Hematopoietic multipotent progenitor cell treated with erythropoietin and hydrocortisone succinate and interleukin-3 and kit ligand, for 17 days (in vitro differentiated cells): Measurements from ENCODE around the gene MT1E.

ENCODE experiments used
- DNase-seq: peaks from one replicate; pipeline ENCODE4 v3.0.0-alpha.2; 2015; ENCODE audit warnings: low spot score

MT1E gene

DNA sequence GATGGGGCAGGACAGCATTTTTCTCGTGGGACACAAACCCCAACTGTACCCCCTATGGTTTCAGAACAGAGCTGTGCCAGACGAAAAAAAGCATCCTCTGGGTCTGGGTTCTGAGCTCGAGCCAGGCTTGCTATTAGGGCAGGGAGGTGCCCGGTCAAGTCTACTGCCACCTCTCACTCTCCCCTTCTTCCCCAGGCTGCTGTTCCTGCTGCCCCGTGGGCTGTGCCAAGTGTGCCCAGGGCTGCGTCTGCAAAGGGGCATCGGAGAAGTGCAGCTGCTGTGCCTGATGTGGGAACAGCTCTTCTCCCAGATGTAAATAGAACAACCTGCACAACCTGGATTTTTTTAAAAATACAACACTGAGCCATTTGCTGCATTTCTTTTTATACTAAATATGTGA, 1.1 kb downstream of the MT1E start:
- no peak for DNase-seq

DNA sequence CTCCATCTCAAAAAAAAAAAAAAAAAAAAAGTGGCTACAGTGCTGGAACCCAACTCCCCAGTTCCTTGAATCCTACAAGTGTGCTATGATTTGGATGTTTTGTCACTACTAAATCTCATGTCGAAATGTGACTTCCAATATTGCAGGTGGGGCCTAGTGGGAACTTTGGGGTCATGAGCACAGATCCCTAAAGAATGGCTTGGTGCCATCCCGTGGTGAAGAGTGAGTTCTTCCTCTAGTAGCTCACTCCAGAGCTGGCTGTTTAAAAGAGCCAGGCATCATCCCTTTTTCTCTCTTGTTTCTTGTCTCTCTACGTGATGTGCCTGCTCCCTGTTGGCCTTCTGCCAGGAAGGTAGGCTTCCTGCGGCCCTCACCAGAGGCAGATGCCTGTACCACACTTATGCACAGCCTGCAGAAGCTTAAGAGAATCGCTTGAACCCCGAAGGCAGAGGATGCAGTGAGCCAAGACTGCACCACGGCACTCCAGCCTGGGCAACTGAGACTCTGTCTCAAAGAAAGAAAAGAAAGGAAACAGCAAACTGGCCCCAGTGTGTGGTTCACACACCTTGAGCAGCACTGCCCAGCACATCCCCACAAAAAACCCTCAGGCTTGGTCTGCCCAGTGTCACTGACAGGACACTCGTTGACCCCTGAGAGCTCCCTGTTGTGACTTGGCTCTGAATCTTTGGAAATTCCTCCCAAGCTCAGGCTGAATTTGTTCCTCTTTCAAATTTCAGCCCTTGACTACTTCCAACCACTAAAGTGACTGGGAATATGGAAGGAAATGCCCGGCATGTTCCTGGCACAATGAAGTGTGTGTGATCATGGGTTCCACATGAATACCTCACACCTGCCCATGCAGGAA, 3.1 kb downstream of the MT1E start:
- no peak for DNase-seq

DNA sequence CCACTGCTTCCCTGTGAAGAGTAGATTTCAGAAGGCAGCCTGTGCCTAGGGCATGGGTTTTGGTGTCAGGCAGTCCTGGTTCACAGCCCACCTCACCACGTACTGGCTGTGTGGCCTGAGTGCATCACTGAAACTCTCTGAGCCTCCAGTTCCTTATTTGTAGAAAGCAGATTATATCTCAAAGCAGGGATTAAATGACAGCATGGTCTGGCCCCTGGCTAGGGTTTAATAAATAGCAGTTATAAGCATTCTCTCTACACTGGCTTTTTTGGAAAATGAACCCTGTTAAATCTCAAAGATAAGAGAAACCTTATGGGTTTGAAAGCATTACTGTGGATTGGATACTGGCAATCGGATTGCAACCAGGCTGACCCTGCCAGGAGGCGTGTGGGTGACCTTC, 4.0 kb downstream of the MT1E start:
- DNase-seq: no peak

DNA sequence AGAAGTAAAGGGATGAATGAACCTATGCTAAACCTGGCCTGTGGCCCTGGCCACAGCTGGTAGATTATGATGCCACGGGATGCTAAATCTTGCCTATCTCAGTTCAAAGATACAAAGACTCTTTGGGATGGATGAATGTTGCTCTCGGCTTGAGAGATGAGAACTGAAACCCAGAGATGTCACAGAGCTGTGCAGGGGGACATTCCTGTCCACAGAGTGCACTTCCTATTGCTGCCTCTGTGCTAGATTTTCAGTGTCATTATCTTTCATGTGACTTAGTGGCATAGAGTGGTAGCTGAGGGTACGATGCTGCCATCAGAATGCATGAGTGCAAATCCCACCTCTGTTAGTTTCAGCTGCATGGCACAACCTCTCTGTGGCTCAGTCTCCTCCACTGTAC, 4.6 kb downstream of the MT1E start:
- DNase-seq: no peak

DNA sequence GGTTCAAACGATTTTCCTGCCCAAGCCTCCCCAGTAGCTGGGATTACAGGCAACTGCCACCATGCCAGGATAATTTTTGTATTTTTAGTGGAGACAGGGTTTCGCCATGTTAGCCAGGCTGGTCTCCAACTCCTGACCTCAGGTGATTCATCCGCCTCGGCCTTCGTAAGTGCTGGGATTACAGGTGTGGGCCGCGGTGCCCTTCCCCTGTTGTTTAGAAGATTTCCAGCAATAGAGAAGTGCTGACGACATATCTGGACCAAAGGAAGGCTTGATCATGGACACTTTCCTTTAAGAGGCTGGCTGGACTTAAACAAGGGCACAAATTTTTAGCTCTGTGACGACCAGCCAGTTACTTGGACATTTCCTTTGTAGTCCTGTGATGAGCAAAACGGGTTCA, 5.6 kb downstream of the MT1E start:
- DNase-seq: no peak

DNA sequence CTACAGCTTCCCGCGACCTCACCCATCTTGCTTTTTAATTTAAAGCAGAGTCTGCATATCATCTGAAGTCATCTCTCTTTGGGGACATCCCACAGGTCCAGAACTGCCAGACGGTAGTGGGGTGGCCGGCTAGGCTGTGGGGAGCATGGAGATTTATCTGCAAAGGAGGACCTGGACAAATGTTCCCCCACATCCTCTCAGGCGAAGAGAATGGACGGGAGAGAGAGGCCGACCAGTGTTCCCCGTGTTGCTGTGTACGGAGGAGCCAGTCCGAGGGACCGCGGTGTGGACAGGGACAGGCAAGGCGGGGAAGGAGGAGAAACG, 6.2 kb downstream of the MT1E start:
- DNase-seq: no peak

DNA sequence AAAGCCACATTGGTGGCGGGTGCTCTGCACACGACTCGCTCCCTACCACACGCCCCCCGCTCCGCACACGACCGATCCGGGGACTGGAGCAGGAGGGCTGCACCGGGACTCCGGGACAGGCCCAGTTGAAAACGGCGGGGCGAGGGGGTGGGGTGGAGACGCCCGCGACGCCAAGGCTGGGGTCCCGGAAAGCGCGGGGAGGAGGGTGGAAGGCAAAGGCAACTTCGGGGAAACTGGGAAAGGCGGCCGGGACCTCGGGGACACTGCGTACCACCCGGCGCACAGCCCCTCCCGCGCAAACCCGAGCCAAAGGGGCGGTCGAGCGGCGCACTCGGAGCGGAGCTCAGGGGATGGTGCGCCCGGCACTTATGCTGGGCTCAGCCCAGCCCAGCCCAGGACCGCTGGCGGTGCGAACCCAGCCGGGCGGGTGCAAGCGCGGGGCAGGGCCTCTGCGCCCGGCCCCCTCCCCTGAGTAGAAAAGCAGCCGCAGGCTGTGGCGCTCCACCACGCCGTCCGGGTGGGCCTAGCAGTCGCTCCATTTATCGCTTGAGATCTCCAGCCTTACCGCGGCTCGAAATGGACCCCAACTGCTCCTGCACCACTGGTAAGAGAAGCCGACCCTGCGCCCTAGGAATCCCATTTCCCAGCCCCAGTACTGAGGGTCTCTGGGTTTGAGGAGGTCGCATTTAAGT, 6.7 kb downstream of the MT1E start, which contains the start of gene MT1M:
Gene MT1M (plus strand): TSS at position 504 of the 692 bp plus-strand sequence. CDS start 73 bp downstream, at position 577.
- no peak for DNase-seq

DNA sequence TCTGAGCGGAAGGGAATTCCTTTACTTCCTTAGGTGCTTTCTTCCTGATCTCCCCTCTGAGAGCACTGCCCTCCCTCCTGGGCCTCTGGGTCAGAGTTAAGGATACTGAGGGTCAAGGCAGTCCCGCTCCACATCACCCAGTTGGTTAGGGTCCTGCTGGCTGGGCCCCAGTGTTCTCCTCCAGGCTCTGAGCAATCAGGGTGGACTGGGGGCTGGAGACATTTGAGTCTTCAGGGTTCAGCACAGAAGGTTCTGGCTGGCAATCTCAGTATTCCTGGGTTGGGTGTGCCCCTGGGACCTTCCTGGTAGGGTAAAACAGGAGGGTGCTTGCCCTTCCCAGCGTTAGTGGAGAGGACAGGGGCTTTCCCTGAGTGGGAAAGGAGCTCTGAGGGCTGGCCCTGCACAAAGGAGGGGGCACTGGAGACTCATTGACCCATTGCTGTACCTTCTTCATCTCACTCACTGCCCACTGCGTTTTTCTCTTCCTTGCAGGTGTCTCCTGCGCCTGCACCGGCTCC, 7.3 kb downstream of the MT1E start:
- no peak for DNase-seq

DNA sequence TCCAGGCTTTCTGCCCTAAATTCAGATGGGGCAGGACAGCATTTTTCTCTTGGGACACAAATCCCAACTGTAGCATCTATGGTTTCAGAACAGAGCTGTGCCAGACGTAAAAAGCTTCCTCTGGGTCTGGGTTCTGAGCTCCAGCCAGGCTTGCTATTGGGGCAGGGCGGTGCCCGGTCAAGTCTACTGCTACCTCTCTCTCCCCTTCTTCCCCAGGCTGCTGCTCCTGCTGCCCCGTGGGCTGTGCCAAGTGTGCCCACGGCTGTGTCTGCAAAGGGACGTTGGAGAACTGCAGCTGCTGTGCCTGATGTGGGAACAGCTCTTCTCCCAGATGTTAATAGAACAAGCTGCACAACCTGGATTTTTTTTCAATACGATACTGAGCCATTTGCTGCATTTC, 8.0 kb downstream of the MT1E start:
- no peak for DNase-seq

DNA sequence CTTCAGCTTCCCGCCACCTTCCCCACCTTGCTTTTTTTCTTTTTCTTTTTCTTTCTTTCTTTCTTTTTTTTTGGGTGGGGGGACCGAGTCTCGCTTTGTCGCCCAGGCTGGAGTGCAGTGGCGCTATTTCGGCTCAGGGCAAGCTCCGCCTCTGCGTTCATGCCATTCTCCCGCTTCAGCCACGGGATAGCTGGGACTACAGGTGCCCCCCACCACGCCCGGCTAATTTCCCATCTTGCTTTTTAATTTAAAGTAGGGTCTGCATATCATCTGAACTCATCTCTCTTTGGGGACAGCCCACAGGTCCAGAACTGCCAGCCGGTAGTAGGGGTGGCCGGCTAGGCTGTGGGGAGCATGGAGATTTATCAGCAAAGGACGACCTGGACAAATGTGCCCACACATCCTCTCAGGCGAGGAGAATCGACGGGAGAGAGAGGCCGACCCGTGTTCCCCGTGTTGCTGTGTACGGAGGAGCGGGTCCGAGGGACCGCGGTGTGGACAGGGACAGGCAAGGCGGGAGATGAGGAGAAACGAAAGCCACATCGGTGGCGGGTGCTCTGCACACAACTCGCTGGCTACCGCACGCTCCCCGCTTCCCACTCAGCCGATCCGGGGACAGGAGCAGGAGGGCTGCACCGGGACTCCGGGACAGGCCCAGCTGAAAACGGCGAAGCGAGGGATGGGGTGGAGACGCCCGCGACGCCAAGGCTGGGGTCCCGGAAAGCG, 9.3 kb downstream of the MT1E start:
- DNase-seq: no peak

DNA sequence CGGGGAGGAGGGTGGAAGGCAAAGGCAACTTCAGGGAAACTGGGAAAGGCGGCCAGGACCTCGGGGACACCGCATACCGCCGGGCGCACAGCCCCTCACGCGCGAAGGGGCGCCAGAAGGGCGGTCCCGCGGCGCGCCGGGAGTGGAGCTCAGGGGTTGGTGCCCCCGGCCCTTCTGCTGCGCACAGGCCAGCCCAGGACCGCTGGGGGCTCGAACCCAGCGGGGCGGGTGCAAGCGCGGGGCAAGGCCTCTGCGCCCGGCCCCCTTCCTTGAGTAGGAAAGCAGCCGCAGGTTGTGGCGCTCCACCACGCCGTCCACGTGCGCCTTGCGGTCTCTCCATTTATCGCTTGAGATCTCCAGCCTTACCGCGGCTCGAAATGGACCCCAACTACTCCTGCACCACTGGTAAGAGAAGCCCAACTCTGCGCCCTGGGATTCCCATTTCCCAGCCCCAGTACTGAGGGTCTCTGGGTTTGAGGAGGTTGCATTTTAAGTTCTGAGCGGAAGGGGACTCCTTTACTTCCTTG, 9.9 kb downstream of the MT1E start:
- no peak for DNase-seq

DNA sequence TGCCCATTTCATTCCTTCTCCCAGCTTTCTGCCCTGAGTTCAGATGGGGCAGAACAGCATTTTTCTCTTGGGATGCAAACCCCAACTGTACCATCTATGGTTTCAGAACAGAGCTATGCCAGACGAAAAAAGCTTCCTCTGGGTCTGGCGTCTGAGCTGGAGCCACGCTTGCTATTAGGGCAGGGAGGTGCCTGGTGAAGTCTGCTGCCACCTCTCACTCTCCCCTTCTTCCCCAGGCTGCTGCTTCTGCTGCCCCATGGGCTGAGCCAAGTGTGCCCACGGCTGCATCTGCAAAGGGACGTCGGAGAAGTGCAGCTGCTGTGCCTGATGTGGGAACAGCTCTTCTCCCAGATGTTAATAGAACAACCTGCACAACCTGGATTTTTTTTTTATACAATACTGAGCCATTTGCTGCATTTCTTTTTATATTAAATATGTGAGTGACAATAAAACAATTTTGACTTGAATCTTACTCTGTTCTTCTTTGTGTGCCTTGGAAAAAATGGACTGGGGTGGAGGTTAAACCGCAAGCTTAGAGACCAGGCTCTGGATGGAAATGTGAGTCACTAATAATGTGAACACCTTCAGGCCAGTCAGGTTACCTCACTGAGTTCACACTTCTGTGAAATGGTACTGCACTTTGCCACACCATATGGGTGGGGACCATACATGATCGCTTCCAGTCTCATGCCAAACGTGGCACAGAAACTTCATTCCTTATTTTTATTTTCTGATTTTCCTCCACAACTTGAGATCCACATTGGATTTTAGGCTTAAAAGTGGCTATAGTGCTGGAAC, 11.2 kb downstream of the MT1E start:
- no peak for DNase-seq

DNA sequence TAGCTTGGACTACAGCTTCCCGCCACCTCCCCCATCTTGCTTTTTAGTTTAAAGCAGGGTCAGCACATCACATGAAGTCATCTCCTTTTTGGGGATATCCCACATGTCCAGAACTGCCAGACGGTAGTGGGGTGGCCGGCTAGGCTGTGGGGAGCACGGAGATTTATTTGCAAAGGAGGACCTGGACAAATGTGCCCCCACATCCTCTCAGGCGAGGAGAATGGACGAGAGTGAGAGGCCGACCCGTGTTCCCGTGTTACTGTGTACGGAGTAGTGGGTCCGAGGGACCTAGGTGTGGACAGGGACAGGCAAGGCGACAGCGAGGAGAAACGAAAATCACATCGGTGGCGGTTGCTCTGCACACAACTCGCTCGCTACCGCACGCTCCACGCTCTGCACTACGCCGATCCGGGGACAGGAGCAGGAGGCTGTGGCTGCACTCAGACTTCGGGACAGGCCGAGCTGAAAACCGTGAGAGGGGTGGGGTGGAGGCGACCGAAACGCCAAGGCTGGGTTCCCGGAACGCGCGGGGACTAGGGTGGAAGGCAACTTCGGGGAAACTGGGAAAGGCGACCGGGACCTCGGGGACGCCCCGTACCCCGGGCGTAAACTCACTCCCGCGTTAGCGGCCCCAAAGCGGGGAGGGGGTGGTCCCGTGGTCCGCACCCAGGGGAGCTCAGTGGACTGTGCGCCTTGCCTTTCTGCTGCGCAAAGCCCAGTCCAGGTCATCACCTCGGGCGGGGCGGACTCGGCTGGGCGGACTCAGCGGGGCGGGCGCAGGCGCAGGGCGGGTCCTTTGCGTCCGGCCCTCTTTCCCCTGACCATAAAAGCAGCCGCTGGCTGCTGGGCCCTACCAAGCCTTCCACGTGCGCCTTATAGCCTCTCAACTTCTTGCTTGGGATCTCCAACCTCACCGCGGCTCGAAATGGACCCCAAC, 12.5 kb downstream of the MT1E start, which contains the start of gene MT1A:
Gene MT1A (plus strand): TSS at position 853 of the 937 bp plus-strand sequence. CDS start 73 bp downstream, at position 926.
- DNase-seq: no peak

DNA sequence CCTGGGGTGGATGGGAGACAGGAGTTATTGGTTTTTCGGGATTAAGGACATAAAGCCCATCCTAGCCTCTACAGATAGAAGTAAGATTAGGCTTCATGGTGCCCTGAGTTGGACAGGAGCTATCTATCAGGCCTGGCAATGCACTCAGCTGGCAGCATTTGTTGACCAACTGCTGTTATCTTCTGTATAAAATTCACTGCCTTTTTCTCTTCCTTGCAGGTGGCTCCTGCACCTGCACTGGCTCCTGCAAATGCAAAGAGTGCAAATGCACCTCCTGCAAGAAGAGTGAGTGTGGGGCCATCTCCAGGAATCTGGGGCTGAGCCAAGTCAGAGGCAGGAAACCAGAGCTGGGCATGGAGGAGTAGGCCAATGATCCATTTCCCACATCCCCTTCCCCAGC, 13.5 kb downstream of the MT1E start:
- no peak for DNase-seq

DNA sequence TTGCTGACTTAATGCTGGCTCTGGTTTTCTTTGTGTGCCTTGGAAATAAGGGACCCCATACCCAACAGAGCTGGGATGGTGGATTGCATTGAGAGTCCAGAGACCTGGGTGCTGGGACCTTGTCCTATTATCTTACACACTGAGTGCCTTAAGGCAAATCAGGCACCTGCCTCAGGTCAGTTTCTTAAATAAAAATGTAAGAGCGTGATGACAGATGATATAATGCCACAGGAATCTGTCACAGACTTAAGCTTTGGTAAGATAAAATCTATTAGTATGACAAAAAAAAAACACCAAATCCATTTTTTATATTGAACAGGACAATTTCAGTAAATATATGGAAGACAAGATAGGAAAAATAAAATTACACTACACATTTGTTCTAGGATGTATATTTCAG, 14.5 kb downstream of the MT1E start:
- DNase-seq: no peak

DNA sequence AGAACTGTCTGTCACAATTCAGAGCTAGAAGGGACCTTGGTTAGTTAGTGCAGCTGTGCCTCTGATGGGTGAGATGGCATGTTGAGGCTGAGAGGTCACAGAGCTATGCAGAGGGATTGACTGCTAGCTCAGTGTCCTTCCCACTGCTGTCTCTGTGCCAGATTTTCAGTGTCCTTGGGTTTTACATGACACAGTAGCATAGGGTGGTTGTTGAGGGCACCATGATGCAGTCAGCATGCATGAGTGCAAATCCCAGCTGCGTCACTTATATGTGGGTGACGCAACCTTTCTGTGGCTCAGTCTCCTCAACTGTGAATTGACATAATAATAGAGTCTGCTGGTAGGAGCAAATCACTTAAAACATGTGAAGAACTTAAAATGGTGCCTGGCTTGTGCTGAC, 15.6 kb downstream of the MT1E start:
- DNase-seq: no peak

DNA sequence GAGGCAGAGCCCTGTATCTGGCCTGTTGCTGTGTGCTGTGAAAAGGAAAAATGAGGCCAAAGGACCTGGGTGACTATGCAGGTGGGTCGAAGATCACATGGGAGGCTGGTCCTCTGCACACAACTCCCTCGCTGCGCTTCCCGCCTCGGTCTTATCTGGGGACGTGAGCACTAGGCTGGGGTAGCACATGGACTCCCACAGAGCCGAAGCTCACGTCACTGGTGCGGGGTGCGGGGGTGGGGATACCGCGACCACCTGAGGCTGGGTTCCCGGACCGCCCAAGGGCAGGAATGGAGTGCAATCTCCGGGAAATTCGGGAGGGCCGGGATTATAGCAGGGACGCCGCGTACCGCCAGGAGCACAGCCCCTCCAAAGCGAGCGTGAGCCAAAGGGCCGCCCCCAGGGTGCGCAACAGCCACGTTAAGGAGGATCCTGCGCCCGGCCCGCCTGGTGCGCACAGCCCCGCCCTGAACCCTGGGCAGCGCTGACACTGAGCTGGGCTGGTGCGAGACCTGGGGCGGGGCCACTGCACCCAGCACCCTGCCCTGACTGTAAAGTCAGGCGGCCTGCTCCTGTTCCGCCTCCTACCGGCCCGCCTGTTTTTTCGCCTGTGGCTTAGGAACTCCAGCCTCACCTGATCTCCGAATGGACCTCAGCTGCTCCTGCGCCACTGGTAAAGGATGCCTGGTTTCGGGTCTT, 17.6 kb downstream of the MT1E start:
- peak; percentile 27 for DNase-seq

DNA sequence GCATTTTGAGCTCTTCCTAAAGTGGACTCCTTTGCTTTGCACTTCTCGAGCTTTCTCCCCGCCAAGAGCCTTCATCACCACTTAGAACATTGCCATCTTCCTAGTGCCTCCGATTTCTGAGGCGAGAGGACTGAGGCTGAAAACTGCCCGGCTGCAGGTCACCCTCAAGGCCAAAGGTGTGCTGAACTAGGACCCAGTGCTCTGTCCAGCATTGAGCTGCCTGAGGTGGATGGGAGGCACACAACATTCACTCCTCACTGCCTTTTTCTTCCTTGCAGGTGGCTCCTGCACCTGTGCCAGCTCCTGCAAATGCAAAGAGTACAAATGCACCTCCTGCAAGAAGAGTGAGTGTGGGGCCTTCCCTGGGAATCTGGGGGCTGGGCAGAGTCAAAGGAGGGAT, 18.3 kb downstream of the MT1E start:
- no peak for DNase-seq

DNA sequence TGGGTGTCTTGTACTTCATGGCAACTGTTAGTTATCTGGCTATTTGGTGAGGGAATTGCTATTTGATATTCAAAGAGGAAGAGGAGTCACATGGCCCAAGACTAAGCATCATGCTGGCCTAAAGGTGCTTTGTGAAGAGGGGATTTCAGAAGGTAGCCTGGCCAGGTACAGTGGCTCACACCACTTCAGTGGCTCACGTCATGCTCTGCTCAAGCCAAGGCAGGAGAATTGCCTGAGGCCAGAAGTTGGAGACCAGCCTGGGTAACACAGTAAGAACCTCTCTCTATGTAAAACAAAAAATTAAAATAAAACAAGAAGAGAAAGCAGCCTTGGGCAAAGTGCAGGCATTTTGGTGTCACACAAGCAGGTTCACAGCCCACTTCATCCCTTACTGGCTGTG, 19.7 kb downstream of the MT1E start:
- DNase-seq: no peak

DNA sequence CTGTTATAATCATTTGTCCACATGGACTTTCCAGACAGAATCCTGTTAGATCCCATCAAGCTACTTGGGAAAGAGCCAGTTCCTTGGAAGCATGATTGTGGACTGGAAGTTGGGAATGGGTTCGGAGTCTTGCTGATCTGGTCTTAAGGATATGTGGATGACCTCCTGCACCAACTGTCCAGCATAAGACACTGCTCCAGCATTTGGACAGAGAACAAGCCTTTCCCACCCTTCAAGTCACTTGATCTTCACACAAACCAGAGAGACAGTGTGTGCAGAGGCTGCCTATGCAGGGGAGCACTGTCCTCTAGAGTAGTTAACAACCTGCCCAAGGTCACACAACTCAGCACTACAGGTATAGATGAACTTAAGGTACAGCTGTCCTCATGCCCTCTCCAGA, 20.3 kb downstream of the MT1E start:
- DNase-seq: no peak
